GM19025 (cell line): ENCODE results near the gene AFAP1L1.
A peak's percentile ranks its signal among the peaks of the same experiment; 100 is the strongest.

Experiments used
- ATAC-seq: cut with Tn5 transposase; IDR thresholded peaks from one replicate; pipeline ENCODE4 v1.9.1; 2021; ENCODE audit warnings: mild to moderate bottlenecking, low read depth, moderate library complexity; ENCODE audit not compliant: unreplicated experiment

The AFAP1L1 gene

GRCh38 chr5:149367972-149368645, 96.5 kb downstream of the AFAP1L1 start:
- ATAC-seq: no peak

- ATAC-seq: no peak
Measured at GRCh38 chr5:149370878-149371277, 99.2 kb downstream of the AFAP1L1 start.

DNA sequence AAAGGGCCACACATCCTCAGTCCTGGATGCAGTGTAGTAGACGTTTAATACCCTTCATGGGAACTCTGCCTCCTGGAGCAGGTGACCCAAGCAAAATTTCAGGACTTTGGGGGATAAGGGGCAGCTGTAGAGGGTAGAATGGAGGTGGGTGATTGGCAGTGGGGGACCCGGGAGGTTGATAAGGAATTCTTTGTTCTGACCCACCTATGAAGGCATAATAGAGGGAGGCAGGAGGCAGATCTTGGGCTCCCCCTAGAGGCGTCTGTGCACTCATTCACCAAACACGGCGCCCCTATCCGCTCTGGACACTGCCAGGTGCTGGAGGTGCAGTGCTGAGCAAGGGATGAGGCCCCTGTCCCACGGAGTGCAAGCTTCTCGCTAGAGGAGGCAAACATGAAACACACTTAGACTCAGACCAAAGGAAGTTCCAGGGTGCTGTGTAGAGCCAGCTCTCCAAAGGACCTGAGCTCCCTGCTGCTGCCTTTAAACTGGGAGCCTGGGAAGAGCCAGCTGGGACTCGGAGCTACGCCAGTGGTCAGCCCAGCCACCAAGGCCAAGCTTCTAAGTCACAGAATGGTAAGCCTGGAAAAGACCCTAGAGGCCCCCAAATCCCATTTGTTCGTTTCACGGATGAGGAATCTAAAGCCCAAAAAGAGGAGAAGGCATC, 99.8 kb downstream of the AFAP1L1 start:
- ATAC-seq: peak; percentile 65

- no peak for ATAC-seq
Measured at GRCh38 chr5:149372076-149372795, 100.6 kb downstream of the AFAP1L1 start.

GRCh38 chr5:149372932-149373331, 101.3 kb downstream of the AFAP1L1 start:
- no peak for ATAC-seq

GRCh38 chr5:149374303-149374702, 102.6 kb downstream of the AFAP1L1 start:
- no peak for ATAC-seq

GRCh38 chr5:149374801-149375200, 103.1 kb downstream of the AFAP1L1 start:
- ATAC-seq: no peak

GRCh38 chr5:149375434-149375833, 103.8 kb downstream of the AFAP1L1 start:
- ATAC-seq: no peak

GRCh38 chr5:149376104-149376503, 104.4 kb downstream of the AFAP1L1 start:
- ATAC-seq: no peak

DNA sequence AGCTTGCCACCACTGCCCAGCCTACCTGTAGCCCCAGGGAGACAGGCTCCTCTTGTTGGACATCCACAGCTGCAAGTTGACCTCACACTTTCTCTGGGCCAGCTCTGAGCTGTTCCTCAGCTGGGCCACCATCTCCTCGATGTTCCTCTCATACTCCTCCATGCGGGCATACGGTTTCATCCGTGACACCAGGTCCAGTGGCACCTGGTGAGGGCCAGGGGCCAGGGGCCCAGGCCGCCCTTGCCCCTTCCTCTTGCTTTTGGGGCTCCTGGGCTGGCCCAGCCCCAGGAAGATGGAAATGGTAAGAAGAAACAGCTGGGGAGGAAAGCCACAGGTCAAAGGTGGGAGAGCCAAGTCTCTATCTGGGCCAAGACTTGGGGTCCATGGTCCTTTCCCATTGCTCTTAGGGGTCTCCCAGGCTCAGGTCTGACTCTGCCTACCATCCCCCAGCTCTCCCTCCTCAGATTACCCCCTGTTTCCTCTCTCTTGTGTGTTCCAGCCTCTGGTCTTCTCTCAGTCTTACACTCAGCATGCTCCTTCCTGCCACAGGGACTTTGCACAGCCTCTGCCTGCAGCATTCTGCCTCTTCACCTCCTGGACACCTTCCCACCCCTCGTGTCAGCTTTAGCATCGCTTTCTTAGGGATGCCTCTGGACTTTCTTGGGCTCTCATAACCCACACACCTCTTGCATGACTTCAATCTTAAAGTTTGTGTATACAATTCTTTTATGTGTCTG, 105.2 kb downstream of the AFAP1L1 start:
- ATAC-seq: no peak

- no peak for ATAC-seq
Measured at GRCh38 chr5:149378241-149378820, 106.7 kb downstream of the AFAP1L1 start.

- ATAC-seq: no peak
Measured at GRCh38 chr5:149379177-149379761, 107.6 kb downstream of the AFAP1L1 start, which contains the start of gene IL17B. Gene IL17B, minus strand, starts transcription at chr5:149379292. Its CDS starts 67 bp downstream, at chr5:149379225.

GRCh38 chr5:149379818-149380374, 108.2 kb downstream of the AFAP1L1 start:
- ATAC-seq: no peak

DNA sequence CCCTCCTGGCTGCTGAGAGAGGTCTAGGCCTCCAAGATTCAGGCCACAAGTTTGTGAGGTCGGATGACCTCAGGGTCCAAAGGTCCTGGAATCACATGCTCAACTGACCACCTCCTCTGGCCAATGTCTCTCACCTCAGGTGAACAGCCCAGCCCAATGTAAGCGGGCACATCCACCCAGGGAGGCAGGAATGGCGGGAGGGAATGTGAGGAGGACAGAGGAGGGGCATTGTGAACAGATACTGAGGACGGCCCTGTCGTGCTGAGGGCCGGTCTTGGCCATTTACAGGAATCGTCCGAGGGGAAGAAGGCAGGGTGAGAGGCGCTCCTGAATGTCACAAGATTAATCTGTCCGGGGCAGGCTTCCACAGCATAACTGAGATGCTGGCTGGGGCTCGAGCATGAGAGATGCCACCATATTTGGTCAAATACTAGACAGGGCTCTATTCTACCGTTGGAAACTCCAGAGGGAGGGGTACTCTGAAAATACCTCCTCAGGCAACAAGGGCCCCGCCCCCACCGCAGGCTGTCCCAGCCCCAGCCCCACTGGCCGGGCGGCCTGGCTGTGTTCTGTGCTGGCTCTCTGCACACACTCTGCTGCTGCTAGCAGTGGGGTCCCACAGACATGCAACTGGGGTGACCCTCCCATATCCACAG, 108.9 kb downstream of the AFAP1L1 start:
- ATAC-seq: no peak

GRCh38 chr5:149381261-149381985, 109.8 kb downstream of the AFAP1L1 start:
- no peak for ATAC-seq

GRCh38 chr5:149381986-149382338, 110.3 kb downstream of the AFAP1L1 start:
- ATAC-seq: peak; percentile 67

DNA sequence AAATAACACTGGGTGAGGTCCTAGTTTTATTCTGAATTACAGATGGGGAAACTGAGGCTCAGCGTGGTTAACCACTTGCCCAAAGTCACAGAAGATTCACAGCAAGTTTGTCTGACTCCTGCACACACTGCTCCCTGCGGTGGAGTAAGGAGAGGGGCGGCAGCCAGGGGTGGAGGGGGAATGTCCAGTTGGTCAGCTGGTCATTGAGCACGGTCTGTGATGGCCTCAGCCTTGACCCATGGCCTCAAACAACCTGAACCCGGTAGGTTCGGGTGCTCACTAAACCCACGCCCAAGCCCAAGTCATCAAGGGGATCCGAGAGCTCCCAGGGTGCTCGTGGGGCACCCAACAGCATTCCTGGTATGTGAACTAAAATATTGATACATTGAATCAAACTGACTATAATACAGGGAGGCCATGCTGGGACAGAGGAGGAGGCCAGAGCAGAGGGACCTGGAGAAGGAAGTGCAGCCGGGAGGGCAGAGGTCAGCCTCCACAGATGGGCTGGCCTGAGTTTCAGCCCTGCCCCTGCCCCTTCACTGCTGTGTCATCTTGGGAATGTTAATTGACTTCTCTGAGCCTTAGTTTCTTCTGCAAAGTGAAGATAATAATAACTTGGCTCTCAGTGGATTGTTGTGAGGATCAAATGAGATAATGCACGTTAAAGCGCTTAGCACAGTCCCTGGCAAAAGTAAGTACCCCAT, 111.0 kb downstream of the AFAP1L1 start:
- no peak for ATAC-seq

DNA sequence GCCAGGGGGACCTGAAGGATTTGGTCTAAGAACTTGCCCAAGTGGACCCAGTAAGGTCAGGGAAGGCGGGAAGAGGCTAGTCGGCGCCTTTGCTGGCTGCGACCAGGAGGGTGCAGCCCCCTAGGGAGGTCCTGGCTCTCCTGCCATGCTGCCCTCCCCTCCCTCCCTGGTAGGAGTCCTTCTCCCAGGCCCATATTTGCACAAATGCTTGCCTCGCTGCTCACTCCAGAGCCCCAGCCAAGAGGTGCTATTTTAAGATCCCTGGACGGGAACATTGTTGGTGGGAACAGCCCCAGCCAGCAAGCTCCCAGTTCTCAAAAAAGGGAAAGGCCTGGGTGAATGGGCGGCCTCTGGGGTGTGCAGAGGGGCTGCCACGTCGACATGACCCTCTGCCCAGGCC, 111.7 kb downstream of the AFAP1L1 start:
- no peak for ATAC-seq
